ENCODE results near the gene SMPDL3B.

- TF ChIP-seq CTCF (conservative IDR thresholded peaks at IDR 0.05; ENCODE audit: low read length) (no peak), EZH2phosphoT487 (IDR thresholded peaks at IDR 0.05; ENCODE audit: borderline replicate concordance) (no peak)
Measured at GRCh38 chr1:27971674-27972073, 36.9 kb downstream of the SMPDL3B start.

All from Loucy (cell line).